GM19035 (cell line): ENCODE results near the gene KYAT1.
"Not testable (repeated sequence)": the region's sequence is repeated elsewhere in the genome, so short reads cannot be mapped to it uniquely, and the experiment has no call there.

ENCODE experiments used
- ATAC-seq: cut with Tn5 transposase; IDR thresholded peaks from one replicate; pipeline ENCODE4 v1.9.1; 2021; ENCODE audit not compliant: unreplicated experiment

KYAT1 gene

GRCh38 chr9:128886211-128886891, 4.6 kb upstream of the KYAT1 start:
- no peak for ATAC-seq

DNA sequence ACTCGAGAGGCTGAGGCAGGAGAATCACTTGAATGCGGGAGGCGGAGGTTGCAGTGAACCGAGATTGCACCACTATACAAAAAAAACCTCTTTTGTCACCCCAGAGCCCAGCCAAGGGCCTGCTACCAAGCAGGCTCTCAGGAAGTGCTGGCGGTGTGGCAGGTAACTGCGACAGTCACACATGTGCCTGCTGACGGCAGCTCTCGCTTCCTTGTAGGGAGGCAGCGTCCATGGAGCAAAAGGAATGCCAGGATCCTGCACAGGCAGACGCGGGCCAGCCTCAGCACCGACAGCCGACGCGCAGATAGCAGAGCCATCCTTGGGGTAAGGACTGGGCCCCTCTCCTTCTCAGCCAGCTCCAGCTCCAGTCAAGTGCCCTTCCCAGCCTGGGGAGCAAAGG, 4.0 kb upstream of the KYAT1 start:
- ATAC-seq: no peak

GRCh38 chr9:128885376-128885775, 3.6 kb upstream of the KYAT1 start:
- ATAC-seq: no peak

DNA sequence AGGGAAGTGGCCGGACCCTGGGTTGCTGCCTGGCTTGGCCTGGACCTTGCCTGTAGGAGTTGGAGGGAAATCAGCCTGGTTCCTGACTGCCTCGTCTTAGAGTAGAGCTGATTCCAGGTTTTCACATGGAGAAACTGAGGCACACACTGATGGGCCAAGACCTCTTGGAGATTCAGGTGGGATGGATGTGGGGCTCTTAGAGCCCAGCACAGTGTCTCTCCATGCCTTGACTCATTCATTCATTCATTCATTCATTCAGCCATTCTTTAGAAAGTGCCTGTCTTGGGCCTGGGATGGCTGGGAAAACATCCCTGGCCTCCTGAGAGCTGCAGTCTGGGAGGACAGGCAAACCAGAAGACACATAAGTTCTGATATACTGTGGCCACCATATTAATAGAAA, 2.4 kb upstream of the KYAT1 start:
- ATAC-seq: no peak

GRCh38 chr9:128882677-128883603, 1.2 kb upstream of the KYAT1 start:
- ATAC-seq: no peak

DNA sequence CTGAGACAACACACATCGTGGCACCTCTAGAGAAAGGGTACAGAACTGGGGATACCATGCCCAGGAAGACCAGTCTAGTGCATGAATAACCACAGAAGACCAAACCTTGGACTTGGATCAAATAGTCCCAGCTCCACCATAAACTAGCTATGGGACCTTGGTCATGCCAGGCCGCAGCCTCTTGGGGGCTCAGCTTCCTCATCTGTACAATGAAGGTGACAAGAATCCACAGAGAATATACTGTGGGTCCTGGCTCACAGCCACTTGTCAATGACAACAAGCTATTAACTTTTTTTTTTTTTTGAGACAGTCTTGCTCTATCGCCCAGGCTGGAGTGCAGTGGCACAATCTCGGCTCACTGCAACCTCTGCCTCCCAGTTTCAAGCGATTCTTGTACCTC, 3.9 kb downstream of the KYAT1 start:
- no peak for ATAC-seq

DNA sequence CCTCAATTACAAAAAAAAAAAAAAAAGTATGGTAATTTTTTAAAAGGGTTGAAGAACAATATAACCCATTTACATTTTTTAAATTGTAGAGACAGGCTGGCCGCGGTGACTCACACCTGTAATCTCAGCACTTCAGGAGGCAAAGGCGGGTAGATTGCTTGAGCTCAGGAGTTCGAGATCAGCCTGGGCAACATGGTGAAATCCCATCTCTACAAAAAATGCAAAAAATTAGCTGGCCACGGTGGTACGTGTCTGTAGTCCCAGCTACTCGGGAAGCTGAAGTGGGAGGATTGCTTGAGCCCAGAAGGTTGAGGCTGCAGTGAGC, 10.8 kb downstream of the KYAT1 start:
- not testable (repeated sequence) for ATAC-seq

DNA sequence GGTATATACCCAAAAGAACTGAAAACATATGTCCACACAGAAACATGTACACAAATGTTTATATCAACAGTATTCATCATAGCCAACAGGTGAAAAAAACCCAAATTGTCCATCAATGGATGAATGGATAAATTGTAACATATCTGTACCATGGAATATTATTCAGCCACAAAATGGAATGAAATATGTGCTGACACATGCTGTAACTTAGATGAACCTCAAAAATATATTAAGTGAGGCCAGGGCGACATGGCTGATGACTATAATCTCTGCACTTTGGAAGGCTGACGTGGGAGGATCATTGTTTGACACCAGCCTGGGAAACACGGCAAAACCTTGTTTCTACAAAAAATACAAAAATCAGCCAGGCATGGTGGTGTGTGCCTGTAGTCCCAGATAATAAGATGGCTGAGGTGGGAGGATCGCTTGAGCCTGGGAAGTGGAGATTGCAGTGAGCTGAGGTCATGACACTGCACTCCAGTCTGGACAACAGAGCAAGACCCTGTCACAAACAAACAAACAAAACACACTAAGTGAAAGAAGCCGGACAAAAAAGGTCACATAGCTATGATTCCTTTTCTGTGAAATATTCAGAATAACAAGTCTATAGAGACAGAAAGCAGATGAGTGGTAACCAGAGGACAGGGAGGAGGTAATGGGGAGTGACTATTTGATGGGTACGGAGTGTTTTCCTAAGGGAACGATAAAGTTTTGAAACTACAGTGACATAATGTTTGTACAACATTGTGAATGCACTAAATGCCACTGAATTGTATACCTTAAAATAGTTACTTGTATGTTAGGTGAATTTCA, 11.4 kb downstream of the KYAT1 start:
- no peak for ATAC-seq

DNA sequence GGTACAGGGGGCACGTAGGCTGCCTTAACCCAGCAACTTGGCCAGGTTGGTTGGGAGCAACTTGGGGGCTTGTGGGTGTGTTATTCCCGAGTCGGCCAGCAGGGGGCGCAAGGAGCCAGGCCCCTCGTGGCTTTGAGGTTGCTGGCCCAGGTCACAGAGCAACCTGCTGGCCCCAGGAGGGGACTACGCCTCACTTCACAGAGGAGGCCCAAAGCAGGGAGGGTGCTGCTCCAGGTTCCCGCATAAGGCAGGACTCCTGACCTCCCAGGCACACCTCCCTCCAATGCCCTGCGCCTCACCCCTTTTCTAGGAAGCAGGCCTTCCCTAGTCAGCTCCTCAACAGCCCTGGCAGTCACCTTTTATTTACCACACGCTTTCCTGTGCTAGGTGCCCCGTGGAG, 18.1 kb downstream of the KYAT1 start:
- peak; percentile 64 for ATAC-seq

DNA sequence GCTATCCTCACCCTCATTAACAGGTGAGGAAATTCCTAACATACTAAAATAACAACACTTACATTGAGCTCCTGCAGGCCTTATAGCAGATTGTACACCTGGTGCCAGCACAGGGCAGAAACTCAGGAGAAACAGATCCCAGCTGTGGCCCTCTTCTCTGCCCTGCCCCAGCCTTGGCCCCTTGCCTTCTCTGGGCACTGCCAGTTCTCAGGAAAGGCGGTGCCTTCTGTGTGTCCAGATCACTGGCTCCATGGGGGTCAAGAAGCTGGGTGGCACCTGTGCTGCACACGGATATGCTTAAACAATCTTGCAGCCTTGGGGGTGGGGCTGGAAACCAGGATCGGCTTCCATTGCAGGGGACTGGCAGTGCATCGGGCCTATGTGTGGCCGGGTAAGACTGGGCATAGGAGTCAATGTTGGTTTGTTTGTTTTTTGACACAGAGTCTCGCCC, 19.3 kb downstream of the KYAT1 start:
- no peak for ATAC-seq

- no peak for ATAC-seq
These were observed 20.2 kb downstream of the KYAT1 start for GRCh38 chr9:128861501-128861900.

- ATAC-seq: no peak
These were observed 20.8 kb downstream of the KYAT1 start for GRCh38 chr9:128860937-128861336.

DNA sequence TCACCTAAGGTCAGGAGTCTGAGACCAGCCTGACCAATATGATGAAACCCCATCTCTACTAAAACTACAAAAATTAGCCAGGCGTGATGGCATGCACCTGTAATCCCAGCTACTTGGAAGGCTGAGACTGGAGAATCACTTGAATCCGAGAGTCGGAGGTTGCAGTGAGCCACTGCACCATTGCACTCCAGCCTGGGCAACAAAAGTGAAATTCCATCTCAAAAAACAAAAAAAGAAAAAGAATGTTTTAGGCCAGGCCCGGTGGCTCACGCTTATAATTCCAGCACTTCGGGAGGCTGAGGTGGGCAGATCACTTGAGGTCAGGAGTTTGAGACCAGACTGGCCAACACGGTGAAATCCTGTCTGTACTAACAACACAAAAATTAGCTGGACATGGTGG, 23.3 kb downstream of the KYAT1 start:
- not testable (repeated sequence) for ATAC-seq

- not testable (repeated sequence) for ATAC-seq
These were observed 27.3 kb downstream of the KYAT1 start for GRCh38 chr9:128854454-128854853.

- ATAC-seq: not testable (repeated sequence)
These were observed 29.1 kb downstream of the KYAT1 start for GRCh38 chr9:128852646-128853045.

GRCh38 chr9:128851779-128852600, 29.8 kb downstream of the KYAT1 start:
- not testable (repeated sequence) for ATAC-seq

DNA sequence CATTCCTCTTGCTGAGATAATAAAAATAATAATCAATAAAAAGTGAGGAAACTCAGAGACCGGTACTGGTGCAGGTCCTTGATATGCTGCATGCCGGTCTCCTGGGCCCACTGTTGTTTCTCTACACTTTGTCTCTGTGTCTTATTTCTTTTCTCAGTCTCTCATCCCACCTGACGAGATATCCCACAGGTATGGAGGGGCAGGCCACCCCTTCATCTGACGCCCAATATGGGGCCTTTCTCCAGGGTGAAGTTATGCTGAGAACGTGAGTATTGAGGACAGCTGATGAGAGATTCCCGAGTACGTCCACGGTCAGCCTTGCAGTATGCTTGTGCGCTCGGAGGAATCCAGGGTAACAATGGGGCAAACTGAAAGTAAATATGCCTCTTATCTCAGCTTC, 30.7 kb downstream of the KYAT1 start:
- ATAC-seq: not testable (repeated sequence)

DNA sequence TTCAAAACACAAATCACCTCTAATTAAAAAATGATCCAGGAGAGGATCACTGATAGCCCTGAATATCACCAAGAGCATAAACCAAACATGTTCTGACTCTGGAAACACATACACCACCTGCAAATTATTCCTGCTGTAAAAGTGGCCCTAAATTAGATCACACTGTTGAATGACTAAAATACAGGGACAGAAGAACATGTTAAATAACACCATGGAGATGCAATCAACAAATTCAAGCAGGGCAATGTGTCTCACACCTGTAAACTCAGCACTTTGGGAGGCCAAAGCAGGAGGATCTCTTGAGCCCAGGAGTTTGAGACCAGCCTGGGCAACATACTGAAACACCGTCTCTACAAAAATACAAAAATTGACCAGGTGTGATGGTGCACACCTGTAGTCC, 33.9 kb downstream of the KYAT1 start:
- no peak for ATAC-seq

- no peak for ATAC-seq
These were observed 35.1 kb downstream of the KYAT1 start for GRCh38 chr9:128846680-128847030.

- ATAC-seq: no peak
These were observed 36.4 kb downstream of the KYAT1 start for GRCh38 chr9:128845186-128845931.
